GM12873 (cell line): Measurements from ENCODE around the gene TJAP1.

Source experiments
- CTCF ChIP-seq: IDR thresholded peaks from 2 replicates; pipeline ENCODE4 v1.5.1; 2012; ENCODE audit warnings: low read depth, mild to moderate bottlenecking, moderate library complexity, low read length, control low read depth; ENCODE audit not compliant: insufficient read depth; ENCODE audit errors: missing control alignments

TJAP1 gene

GRCh38 chr6:43488667-43489276, 11.4 kb downstream of the TJAP1 start:
- TF ChIP-seq CTCF: no peak

- TF ChIP-seq CTCF: no peak
These were observed 12.1 kb downstream of the TJAP1 start for GRCh38 chr6:43489277-43490072.

- TF ChIP-seq CTCF: no peak
These were observed 13.2 kb downstream of the TJAP1 start for GRCh38 chr6:43490523-43490939.

- TF ChIP-seq CTCF: no peak
These were observed 14.6 kb downstream of the TJAP1 start for GRCh38 chr6:43491750-43492661.

GRCh38 chr6:43492673-43493072, 15.3 kb downstream of the TJAP1 start:
- TF ChIP-seq CTCF: no peak

GRCh38 chr6:43493230-43493629, 15.9 kb downstream of the TJAP1 start:
- TF ChIP-seq CTCF: no peak

GRCh38 chr6:43493833-43494232, 16.5 kb downstream of the TJAP1 start:
- TF ChIP-seq CTCF: no peak
